DLD1 (cell line): ENCODE results near the gene SHISA6.

ENCODE experiments used
- in situ Hi-C: cut with HindIII; loops from 2 replicates; pipeline ENCODE4 v1.10.0; 2017; ENCODE audit warnings: low sequenced_read_pairs

SHISA6 gene

DNA sequence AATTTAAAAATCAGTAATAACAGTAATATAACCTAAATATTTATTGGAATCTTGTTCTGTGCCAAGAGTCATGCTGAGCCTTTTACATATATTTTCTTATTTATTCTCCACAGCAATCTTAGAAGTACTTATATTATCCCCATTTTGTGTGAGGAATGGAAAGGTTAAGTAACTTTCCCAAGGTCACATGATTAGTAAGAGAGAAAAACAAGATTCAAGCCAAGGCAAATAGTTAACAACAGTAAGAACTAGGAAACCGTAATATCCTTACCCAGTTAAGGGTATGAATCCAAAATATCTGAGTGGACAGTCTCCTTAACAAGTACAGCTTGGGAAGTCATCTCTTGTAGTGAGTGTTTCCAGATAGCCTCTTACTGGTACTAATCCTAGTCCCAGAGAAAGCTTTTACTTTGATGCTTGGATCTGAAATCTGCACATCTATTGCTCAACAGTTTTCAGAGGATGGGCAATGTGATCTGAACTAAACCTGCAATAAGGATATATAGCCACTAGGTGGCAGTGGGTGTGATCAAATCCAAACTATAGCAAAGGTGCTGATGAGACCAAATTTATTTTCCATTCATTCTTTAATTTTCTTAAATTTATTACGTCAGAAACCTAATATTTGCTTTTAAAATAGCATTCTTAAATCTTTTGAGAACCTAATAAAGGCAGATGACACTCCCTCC lies 23.3 kb downstream of the SHISA6 start:
- in situ Hi-C loops = no loop called here

DNA sequence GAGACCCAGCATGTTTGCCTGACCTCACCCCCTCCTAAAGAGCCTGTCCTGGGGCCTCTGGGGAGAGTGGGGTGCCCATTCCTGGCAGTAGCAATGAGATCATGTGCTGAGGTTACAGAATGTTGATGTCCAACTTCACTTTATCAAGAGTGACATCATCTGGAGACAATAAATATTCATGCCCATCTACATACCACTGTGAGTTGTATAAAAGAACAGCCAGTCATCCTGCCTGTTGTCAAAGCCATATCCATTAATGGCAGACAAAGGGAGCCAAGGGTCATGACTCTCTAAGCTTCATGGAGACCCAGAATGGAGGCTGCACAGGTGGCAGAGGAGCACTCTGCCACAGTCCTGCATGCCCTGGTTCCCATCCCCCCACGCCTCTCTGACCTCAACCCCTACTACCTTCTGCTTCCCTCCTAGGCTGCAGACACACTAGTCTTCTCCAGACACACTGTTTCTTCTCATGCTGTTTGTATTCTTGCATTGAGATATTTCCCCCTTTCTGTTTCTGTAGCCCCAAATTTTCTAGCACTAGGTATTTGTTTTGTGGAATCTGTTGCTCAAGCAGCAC lies 27.1 kb downstream of the SHISA6 start:
- in situ Hi-C loops = no loop called here

DNA sequence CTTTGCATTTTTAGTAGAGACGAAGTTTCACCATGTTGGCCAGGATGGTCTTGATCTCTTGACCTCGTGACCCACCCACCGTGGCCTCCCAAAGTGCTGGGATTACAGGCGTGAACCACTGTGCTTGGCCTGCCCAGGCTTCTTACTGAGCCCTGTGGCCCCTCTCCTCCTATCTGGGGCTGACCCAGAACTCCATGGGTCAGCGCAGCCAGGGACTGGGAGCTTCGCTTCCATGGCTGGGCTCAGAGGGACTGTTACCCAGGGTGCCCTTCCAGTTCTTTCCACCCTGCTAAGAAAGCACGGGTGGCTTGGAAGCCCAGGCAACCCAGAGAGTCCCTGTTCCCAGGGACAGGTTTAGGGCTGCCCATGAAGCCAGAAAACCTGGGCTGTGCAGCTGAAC lies 28.2 kb downstream of the SHISA6 start:
- in situ Hi-C loops = no loop called here

DNA sequence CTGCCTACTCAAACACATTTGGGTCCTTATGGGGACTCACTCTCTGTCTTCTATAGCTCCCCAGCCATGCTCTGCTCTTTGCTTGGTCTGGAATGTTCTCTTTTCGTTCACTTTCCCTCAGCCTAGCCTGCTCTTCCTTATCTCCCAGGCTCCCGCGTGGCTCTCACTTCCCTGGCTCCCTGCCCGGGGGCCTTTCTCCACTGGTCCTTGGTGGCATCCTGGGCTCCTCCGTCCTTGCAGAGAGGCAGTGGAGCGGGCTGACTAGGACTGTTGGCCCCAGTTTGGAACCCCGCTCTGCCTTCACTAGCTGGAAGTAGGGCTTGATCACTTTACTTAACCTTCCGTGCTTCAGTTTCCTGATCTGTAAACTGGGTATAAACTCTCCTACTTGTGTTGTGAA lies 31.2 kb downstream of the SHISA6 start:
- in situ Hi-C loops = no loop called here

DNA sequence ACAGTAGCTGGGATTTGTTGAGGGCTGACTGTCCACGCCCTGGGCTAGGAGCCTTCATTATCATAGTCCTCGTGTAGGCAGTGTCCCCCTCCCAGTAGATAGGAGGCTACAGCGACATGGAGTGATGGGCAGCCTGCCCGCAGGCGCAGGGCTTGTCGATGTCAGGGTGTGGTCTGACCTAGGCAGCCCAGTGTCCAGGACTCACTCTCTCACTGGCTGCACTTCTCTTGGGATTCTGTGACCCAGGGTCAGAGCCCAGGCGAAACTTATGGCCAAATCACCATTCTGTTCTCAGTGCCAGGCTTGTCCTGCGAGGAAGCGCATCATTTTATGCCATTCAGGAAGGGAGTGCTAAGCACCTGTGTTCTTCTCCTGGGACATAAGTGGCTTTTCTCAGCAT lies 32.6 kb downstream of the SHISA6 start:
- in situ Hi-C loops = no loop called here

DNA sequence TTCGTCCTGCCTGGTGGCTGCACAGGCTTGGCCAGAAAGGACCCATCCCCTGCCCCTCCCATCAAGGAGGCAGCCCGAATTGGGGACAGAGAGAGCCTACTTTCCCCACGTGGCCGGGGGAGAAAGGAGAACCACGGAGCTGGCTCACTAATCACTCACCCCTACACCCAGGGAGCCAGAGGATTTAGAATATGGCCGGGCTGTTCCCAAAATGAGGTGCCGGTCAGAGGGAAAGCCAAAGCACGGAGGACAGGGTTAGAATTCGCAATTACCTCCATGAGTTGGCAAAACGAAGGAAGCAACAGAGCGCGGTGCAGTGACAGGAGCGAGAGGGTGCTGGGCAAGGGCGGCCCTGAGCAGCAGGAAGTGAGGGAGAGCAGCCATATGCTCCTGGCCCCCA lies 33.1 kb downstream of the SHISA6 start:
- in situ Hi-C loops = no loop called here

DNA sequence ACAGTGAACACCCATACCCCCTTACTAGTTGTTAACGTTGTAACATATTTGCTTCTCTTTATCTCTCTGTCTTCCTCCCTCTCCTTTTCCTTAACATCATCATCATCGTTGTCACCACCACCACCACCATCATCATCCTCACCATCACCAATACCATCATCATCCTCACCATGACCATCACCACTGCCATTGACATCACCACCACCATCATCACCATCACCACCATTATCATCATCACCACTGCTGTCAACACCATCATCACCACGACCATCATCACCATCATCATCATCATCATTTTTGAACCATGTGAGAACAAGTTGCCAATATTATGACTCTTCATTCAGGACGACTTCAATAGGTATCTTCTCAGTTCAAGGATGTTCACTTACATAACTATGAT lies 35.5 kb downstream of the SHISA6 start:
- in situ Hi-C loops = no loop called here

DNA sequence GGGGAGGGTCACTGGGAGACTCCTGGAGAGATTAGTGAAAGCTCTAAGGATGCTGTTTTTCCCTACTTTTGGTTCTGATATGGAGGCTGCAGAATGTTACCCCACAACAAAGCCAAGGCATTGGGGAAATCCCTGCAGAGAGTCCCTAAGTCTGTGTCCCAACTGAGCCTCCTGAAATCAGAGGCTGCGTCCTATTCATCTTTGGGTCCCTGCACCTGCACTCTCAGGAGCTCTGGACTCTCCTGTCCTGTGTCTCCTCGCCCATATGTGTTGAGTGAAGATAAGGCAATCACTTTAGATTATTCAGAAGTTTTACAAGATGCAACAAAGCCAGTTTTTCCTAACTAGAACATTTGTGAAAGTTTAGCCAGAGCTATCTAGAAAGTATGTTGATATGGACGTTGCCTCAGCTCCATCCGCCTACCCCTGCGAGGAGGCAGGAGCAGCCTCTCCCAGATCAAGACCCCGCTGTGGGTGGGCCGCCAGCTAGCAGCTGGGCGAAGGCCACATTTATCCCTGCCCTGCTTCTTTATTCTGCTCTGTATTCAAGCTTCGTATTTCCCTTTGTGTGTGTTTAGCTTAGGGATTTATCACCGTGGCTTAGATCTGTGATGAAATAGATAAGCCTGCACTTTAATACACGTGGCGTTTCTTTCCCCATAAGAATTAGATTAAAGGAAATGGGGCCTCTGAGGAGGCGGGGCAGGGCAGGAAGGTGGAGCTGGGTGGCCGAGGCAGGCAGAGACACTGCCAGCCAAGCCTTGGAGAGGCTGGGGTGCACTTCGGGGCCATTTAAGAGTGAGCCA lies 37.4 kb downstream of the SHISA6 start:
- in situ Hi-C loops = no loop called here

DNA sequence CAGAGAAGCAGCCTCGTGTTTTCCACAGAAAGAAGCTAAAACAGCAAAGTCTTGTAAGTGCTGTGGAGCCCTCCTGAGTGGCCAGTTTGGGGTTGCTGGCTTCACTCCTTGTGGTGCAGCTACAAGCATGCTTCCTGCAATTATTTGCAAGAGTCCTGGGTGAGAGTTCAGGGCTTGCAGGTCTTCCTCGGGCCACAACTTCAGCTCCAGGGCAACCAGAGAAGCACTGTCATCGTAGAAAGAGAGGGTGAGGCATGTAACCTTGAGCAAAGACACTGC lies 37.9 kb downstream of the SHISA6 start:
- in situ Hi-C loops = no loop called here

DNA sequence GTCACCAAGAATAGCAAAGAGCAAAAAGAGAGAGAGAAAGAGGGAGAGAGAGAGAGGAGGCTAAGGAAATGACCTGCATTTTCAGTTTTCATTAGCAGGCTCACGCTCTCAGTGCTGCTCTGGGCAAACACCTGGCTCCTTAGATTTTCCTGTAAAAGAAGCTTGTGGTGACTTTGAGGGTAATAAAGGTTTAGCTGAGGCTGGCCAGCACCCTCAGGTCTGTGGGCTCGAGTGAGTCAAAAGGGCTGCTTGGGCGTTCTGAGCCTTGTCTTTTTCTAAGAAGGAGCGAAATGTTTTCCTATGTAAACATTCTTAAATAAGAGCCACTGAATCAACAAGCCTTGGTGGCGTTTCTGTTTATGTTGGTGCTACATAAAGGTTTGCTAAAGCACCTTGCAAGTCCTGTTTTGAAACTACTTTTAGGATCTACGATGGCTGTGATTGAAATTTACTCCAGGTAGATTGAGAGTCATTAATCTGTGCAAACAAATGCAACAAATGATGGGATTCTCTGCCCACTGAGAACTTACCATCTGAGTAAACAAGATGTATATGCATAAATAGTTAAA lies 38.8 kb downstream of the SHISA6 start:
- in situ Hi-C loops = no loop called here

DNA sequence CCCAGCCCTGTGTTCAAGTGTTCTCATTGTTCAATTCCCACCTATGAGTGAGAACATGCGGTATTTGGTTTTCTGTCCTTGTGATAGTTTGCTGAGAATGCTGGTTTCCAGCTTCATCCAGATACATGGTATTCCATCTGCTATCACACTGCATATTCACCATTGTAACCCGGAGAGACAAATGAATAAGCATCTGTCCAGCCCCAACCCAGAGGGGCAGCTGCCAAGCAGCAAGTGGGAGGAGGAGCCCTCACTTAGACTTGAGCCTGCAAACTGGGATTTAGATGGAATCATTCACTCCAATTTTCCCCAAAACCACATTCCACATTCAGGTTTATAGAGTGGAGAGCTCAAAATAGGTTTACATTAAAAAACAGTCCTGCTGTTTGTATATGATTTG lies 41.6 kb downstream of the SHISA6 start:
- in situ Hi-C loops = no loop called here

DNA sequence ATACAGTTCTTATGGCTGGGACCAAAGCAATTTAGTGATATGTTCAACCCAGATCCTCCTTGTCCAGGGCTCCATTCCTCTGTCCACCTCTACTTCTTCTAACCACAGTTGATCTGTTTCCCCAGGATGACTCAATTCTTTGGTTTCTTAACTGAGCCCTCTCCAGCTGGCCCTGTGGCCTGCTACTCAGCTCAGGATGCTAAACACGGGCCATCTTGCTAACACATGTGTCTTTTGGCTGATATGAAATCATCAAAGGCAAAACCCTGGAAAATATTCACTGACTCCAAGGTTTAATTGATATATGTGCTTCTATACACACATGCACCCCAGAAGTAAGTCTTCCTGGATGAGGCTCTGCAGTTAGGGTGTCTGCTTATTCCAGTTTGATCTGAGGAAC lies 43.8 kb downstream of the SHISA6 start:
- in situ Hi-C loops = no loop called here

DNA sequence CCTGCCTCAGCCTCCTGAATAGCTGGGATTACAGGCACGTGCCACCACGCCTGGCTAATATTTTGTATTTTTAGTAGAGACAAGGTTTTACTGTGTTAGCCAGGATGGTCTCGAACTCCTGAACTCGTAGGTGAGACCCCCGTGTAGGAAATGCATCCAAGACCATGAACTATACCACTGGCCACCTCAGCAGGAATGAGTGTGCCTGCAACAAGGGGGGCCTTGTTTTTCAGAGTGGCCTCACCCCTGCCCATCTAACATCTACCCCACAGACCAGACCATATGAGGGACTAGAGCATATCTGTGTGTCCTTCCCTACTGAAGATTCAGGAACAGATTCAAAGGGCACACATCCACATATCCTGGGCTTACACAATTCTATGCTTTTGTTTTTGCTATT lies 44.9 kb downstream of the SHISA6 start:
- in situ Hi-C loops = no loop called here

DNA sequence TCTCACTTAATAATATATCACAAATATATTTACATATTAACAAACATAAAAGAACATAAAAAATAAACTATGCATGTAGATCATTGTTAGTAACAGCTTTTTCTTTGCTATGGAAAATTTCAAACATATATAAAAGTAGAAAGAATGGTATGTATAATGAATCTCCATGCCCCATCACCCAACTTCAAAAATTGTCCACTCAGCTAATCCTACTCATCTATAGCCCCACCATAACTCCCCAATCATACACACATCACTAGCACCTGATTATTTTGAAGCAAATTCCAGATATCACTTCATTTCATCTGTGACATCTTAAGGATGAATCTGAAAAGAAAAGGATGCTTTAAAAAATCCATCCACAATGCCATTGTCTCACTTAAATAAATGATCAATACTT lies 46.8 kb downstream of the SHISA6 start:
- in situ Hi-C loops = no loop called here

DNA sequence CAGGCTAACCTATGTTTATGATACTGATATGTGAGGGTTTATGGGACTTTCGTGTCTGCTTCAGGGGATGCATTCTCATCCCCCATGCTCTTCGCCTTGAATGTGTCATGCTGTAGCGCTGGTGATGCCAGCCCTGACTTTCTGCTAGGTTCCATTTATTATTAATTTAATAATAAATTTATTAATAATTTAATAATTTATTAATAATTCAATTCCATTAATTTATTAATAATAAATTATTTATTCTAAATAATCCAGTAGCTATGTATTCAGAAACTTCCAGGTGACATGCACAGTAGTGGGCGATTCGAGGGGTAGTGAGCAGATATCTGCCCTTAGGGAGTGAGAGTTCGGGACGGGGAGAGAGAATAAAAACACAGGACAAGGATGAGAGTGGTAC lies 49.8 kb downstream of the SHISA6 start:
- in situ Hi-C loops = no loop called here

DNA sequence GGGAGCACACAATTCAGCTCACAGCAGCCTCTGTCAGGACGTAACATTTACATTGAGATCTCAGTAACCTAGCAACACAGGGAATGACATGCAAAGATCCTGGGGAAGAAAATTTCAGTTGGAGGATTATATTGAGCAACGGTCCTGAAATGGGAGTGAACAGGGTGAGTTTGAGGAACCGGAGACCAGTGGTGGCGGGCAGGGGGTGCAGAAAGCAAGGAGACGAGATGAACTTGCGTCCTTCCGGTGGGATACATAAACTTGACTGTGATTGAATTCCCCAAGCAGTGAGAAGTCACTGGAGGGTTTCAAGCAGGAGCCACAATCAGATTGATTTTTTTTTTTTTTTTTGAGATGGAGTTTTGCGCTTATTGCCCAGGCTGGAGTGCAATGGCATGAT lies 51.5 kb downstream of the SHISA6 start:
- in situ Hi-C loops = no loop called here

DNA sequence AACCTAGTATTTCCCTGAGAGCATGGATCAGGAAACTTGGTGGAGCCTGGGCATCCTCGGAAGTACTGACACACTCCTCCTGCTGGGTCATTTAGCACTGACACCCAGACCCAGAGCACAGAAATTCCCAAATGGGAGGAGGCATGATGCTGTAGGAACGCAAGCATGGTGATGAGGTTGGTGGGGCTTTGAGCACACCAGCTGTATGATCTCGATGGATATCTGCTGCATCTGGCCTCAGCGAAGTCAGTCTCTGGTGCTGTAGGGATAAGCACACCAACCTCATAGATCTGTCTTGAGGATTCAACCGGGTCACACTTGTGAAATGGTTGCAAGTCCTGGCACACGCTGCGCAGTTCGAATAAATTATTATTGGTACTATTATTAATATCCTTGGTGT lies 52.5 kb downstream of the SHISA6 start:
- in situ Hi-C loops = no loop called here

DNA sequence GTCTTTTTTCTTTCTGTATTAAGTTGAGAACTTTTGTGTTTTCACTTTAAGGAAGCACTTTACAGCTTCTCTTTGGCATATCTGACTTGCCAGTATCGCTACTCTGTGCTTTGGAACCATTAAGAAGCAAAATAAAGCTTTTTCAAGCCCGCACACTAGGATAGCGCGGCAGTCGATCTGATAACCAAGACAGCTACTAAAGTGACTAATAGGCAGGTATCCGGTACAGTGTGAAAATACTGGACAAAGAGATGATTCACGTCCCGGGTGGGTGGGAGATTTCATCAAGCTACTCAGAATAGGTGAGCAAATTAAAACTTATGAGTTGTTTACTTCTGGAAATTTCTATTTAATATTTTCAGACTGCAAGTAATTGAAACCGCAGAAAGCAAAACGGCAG lies 53.8 kb downstream of the SHISA6 start:
- in situ Hi-C loops = no loop called here

DNA sequence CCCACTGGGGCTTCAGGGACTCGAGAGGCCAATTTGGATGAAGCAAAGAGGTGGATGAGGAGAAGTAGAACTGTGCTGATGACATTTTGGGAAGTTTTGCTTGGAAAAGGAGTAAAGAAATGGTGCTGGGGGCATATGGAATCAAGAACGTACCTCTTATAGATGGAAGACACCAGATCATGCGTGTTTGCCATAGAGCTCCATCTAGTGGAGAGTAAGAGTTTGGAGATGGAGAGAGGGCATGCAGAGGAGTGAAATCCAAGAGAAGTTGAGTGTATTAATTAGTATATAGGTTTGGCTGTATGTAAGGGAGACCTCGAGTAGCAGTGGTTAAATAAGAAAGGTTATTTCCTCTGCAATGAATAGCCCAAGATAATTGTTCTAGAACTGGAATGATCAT lies 56.0 kb downstream of the SHISA6 start:
- in situ Hi-C loops = no loop called here

DNA sequence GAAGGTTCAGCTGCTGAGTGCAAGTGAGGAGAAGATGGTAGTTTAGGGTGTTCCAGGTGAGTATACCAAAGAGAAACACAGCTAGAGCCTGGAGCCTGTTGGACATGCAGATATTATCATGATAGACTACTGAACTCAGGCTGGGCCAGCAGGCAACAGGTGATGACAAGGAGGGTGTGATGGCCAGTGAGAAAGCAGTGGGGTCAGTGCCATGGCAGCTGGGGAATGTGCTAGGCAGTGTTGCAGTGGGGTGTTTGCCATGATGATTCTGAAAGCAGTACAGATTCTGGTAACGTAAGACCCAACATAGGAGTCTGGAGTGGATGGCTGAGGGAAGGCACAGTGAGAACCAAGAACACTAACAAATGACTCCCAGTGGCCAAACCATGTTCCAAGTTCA lies 57.4 kb downstream of the SHISA6 start:
- in situ Hi-C loops = no loop called here

DNA sequence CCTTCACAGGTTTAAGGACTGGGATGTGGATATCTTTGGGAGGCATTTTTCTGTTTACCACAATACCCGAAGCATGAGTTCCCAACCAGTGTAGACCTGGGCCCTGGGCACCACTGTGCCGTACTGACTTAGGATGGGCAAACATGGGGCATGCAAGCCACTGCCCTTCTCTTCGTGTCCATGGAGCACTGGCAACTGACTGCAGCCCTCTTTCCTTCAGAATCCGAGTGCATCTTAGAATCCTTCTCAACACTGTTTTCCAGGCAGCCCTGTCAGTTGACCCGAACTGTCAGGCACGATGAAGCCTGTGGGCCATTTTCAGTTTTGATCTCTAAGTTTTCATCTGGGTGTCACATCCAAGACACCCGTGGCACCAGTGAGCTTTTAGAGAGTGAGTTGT lies 59.2 kb downstream of the SHISA6 start:
- in situ Hi-C loops = no loop called here

DNA sequence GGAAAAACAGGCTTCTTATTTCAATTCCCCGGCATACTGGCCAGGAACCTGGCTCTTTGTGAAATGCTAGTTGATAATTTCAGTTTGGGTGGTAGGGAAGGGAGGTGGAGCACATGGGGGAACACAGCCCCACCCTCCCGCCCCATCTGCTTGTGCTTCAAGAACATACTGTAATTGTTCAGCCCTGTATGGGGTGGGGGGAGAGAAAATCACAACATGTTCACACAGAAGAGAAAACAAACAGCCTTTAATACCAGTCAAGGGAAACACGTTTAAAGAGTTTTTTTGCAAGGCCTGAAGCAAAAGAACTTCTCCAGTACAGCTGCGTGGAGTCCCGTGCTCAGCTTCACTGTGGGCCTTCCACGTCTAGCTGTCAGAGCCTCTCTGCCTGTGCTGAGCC lies 59.7 kb downstream of the SHISA6 start:
- in situ Hi-C loops = no loop called here
